Body of pancreas (tissue), 4 donors: ENCODE measurements around the gene AVPR2.

Source experiments
- CTCF ChIP-seq, 7 experiments: fragments of 450-650 bp in 4 of 7; fragments of 200-600 bp in 3 of 7; sonication (generic) in 3 of 7; IDR thresholded peaks; one replicate each; pipeline ENCODE4 v1.5.1; 2016 to 2019; ENCODE audit warnings: antibody characterized with exemption in 7 of 7
- POLR2A ChIP-seq, 3 donors: fragments of 450-650 bp; IDR thresholded peaks; one replicate each; pipeline ENCODE4 v1.6.1; 2016; ENCODE audit warnings: antibody characterized with exemption in 3 of 3, mild to moderate bottlenecking in 2 of 3

- TF ChIP-seq CTCF (IDR thresholded peaks at IDR 0.05) = no peak
- TF ChIP-seq POLR2A (IDR thresholded peaks at IDR 0.05) = no peak
Observed at GRCh38 chrX:153873282-153874084, 31.0 kb upstream of the AVPR2 start.
